BJ (cell line): ENCODE data around the gene CAND2. TPM values are rescaled to one million over a fixed set of nuclear protein-coding genes. Genes with fewer than 3 reads are reported as not detected.

ENCODE experiments used
- CTCF ChIA-PET: fragments of 350-600 bp; formaldehyde crosslinking; extraction: SDS; loops from one replicate; lab custom pipeline; 2021; ENCODE audit warnings: antibody characterized with exemption, inconsistent platforms; lab: Yijun Ruan, JAX
- POLR2A ChIA-PET: fragments of 300-600 bp; sonication (Branson Sonifier 250); formaldehyde crosslinking; extraction: SDS; loops from one replicate; lab custom pipeline; 2021; ENCODE audit warnings: antibody characterized with exemption; lab: Charles Lee
- DNase-seq: peaks from one replicate; pipeline ENCODE4 v3.0.0-alpha.2; 2011; ENCODE audit warnings: low read depth
- H3K27me3 ChIP-seq: 2 replicates; pipeline ENCODE4 v1.6.0; 2011; ENCODE audit warnings: low read length; ENCODE audit not compliant: control insufficient read depth, insufficient read depth
- H3K36me3 ChIP-seq: 2 replicates; pipeline ENCODE4 v1.5.1; 2011; ENCODE audit warnings: low read length; ENCODE audit not compliant: control insufficient read depth, insufficient read depth
- H3K4me3 ChIP-seq: 2 replicates; pipeline ENCODE4 v1.5.1; 2011; ENCODE audit warnings: low read depth, mild to moderate bottlenecking, control low read depth, low read length
- CTCF ChIP-seq: IDR thresholded peaks from 2 replicates; pipeline ENCODE4 v1.5.1; 2011; ENCODE audit warnings: low read depth, mild to moderate bottlenecking, control low read depth, inconsistent platforms, low read length, moderate library complexity; ENCODE audit not compliant: insufficient read depth
- polyA plus RNA-seq: library from polyadenylated mRNA; depleted of rRNA; stranded (reverse); fragments of >200 nt; gene quantifications from 2 replicates; pipeline ENCODE4 v1.2.3, GENCODE V29; 2011

Gene CAND2
- polyA plus RNA-seq, 1 experiment = 2.3 TPM

GRCh38 chr3:12769761-12770160, 26.7 kb upstream of the CAND2 start:
- DNase-seq = no peak
- ChIA-PET POLR2A (no interaction called here), CTCF (interaction anchor here (0.5 to 1.2 kb wide), 3 partner anchors 17 to 69 kb away, joined by 3 to 6 read pairs (median 4); no protein-coding TSS in a partner anchor)
- Histone ChIP-seq H3K36me3 (no peaks in the 10 kb centered on the region), H3K4me3 (no peak overlapping the region), H3K27me3 (0 out of 2 replicates have a peak, but pooled peaks cover 4% of the 10 kb centered on the region)
- TF ChIP-seq CTCF = no peak

- Histone ChIP-seq H3K27me3 (peaks cover 7% of the 10 kb centered on the region; the same call in 1 of the 2 replicates), H3K4me3 (no peak overlapping the region), H3K36me3 (no peaks in the 10 kb centered on the region)
- no peak for DNase-seq
- no peak for TF ChIP-seq CTCF
- ChIA-PET POLR2A (no interaction called here), CTCF (interaction anchor here (8.8 kb wide), 1 partner anchor 17 kb away, joined by 49 read pairs; no protein-coding TSS in a partner anchor)
Observed at GRCh38 chr3:12771236-12771635, 25.2 kb upstream of the CAND2 start.

- no peak for DNase-seq
- TF ChIP-seq CTCF = no peak
- H3K36me3 ChIP-seq = no peaks in the 10 kb centered on the region
- H3K4me3 ChIP-seq = no peak overlapping the region
- peaks cover 7% of the 10 kb centered on the region for H3K27me3 ChIP-seq
- POLR2A ChIA-PET = no interaction called here
- CTCF ChIA-PET = interaction anchor here (8.8 kb wide), 1 partner anchor 15 kb away, joined by 49 read pairs; no protein-coding TSS in a partner anchor
Observed at GRCh38 chr3:12772462-12772861, 24.0 kb upstream of the CAND2 start.

GRCh38 chr3:12773030-12773709, 23.3 kb upstream of the CAND2 start:
- no peak overlapping the region for H3K4me3 ChIP-seq
- no peak for TF ChIP-seq CTCF
- no peak for DNase-seq
- POLR2A ChIA-PET = no interaction called here
- peaks cover 7% of the 10 kb centered on the region for H3K27me3 ChIP-seq
- CTCF ChIA-PET = interaction anchor here (8.8 kb wide), 1 partner anchor 15 kb away, joined by 49 read pairs; no protein-coding TSS in a partner anchor
- no peaks in the 10 kb centered on the region for H3K36me3 ChIP-seq

GRCh38 chr3:12773710-12774086, 22.8 kb upstream of the CAND2 start:
- Histone ChIP-seq H3K36me3 (no peaks in the 10 kb centered on the region), H3K27me3 (peaks cover 7% of the 10 kb centered on the region), H3K4me3 (no peak overlapping the region)
- ChIA-PET POLR2A (no interaction called here), CTCF (interaction anchor here (1.0 to 8.8 kb wide), 3 partner anchors 9 to 36 kb away, joined by 3 to 49 read pairs (median 9); no protein-coding TSS in a partner anchor)
- no peak for TF ChIP-seq CTCF
- DNase-seq = no peak
